GM18526 (cell line): ENCODE data around the gene ATP1A1.

Source experiments
- POLR2A ChIP-seq: IDR thresholded peaks from 3 replicates; pipeline ENCODE4 v1.6.1; 2011; ENCODE audit not compliant: insufficient read length; ENCODE audit errors: extremely low read depth

ATP1A1 gene

DNA sequence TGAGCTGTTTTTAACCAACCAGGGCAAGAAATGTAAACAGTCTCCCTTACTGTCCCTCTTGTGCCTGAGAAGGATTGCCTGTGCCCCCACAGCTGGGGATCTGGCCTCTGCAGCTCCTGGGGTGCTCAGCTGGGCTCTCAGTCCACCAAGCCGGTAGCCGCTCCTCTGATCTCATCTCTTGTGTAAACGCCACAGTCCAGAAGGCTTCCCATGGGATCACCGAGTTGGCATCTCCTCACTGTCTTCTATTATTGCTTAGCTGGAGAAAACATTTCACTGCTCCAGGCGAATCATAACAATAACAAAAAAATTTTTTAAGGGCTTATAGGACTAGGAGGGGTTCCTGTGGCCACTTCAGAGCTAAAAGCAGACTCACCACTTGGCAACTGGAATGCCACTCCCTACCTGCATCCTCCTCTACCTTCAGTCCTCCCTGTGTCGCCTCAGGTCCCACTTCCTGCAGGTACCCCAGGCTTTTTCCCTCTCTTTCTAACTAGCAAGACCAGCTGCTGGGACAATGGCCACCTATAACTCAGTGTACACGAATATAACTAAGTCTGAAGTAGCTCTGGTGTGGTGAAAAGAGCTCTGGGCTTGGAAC, 75.8 kb downstream of the ATP1A1 start:
- no peak for TF ChIP-seq POLR2A

DNA sequence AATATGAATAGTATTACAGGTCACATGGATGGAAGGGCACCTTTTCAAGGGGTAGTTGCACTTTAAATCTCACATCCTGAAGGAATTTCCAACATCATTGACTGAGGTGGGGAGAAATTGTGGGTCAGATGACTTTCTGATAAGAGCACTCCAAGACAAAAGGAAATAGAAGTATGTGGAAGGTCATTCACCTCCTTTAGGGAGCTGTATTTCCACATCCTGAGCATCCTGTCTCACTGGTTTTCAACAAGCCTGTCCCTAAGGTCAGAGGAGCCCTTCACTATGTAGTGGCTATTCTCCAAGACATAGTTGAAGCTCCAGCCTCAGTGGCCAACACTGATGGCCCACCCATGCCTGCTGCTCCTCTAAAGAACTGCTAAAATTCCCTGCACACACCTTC, 76.5 kb downstream of the ATP1A1 start:
- no peak for TF ChIP-seq POLR2A

DNA sequence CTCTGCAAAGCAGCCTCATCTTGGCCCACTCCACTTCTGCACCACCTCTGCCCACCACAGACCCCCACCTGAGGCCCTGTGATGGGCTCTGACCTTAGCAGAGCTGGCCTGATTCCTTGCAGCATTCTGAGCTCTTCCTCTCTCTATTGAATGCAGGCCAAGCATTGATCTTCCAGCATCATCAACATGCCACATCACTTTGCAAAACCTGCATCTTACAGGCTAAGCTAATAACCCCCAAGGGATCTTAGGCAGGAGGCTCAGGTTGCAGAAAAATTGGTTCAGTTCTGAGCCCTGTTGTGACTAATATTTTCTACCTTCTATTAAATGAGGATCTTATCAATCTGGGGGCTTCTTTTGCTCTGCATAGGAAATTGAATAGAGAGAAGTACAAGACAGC, 78.7 kb downstream of the ATP1A1 start:
- no peak for TF ChIP-seq POLR2A

DNA sequence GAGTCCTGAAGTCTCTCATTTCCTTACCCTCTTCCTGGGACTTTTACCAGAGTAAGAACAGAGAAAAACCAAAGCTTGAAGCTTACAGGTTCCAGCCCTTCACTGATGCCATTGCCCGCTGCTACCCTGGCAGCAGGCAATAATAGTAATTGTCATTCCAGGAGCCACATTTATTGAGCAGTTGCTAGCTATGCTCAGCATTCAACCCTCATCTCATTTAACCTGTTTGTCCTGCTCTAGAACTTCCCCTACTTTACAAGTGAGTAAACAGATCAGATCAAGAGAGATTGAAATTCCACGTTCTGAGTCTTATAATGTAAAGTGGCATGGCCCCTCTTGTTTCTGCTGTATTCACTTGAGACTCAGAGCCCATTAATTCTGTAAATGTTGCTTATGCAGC, 80.4 kb downstream of the ATP1A1 start:
- no peak for TF ChIP-seq POLR2A

DNA sequence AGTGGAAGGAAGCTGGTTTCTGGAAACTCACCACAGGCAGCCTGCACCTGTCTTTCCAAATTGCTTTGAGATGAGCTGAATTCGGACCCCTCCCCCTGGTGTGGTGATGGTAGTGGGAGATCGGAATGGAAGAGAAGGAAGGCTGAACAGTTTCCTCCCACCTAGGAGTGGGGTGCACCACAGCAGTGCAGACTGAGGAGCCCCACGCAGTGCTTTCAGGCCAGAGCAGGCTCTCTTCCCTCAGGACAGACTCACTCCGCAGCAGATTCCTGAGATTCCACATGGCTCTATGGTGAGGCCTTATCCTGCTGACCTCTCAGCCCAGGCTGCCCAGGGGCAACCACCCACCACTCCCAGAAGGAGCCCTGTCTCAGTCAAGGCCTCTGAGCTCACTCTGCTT, 80.9 kb downstream of the ATP1A1 start:
- no peak for TF ChIP-seq POLR2A
